Measurements from ENCODE around the gene IGF1R. TPM values are rescaled to one million over a fixed set of nuclear protein-coding genes. Genes with fewer than 3 reads are reported as not detected.

Gene IGF1R
- total and polyA plus RNA-seq, 2 of the 13 experiments (the other 11 are each of a cell fraction or from before 2014, with no cell fraction given), result 15.9 to 18.4 TPM

DNA sequence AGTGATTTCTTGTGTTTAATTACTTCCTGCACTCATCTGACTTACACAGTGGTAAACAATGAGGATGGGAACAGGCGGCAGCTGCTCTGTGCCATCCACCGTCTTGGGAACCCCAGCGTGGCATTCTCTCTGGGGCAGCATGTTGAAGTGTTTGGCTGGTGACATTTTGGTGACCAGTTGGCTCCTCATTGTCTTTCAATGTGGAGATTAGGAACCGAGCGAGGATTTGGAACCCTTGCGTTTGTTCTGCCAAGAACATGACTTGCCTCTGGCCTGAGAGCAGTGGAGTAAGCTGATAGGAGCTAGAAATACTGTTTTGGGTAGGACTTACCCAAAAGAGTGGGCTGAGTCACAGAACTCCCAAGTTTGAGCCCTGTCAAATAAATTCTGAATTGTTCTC is 88.8 kb downstream of the IGF1R start:
- Histone ChIP-seq H3K4me1 (ENCODE audit: insufficient read depth, low read length) (peaks cover 100% of the 10 kb centered on the region), H3K27ac (ENCODE audit: extremely low read length, insufficient read depth, low read length) (peak overlapping the region; percentile 25), H3K9ac (ENCODE audit: insufficient read depth, low read depth, low read length) (no peak overlapping the region), H3K9me3 (ENCODE audit: low read length) (no peaks in the 10 kb centered on the region), H3K79me2 (ENCODE audit: insufficient read depth, low read length) (peaks cover 99% of the 10 kb centered on the region), H3K36me3 (replicated peaks in 1 of 2; ENCODE audit: control insufficient read depth in 1 of 2, insufficient read depth in 2 of 2, low read length in 2 of 2) (no peaks in the 10 kb centered on the region), H2AFZ (ENCODE audit: low read length) (no peak overlapping the region), H3K4me2 (ENCODE audit: low read depth, low read length) (no peak overlapping the region), H3K4me3 (replicated peaks in 1 of 3; ENCODE audit: insufficient read depth in 1 of 3, low read depth in 2 of 3, low read length in 3 of 3) (no peak overlapping the region), H4K20me1 (ENCODE audit: insufficient read depth, low read length) (peaks cover 60% of the 10 kb centered on the region), H3K27me3 (ENCODE audit: control insufficient read depth in 1 of 2, insufficient read depth in 2 of 2, low read length in 2 of 2) (no peaks in the 10 kb centered on the region)
- FAIRE-seq, result no peak
- ChIA-PET CTCF (ENCODE audit: low intra/inter-chr PET ratio, low total read pairs) (no interaction called here), POLR2A (interaction anchor here (1.3 kb wide), 1 partner anchor 13 kb away, joined by 3 read pairs; no protein-coding TSS in a partner anchor)
- in situ Hi-C loops (cut with HindIII; ENCODE audit: extremely low pct_ligation_motif_present, low pct_unique_long_range_greater_than_20kb), result no loop called here
- TF ChIP-seq KMT2A (CRISPR knock-in tag; IDR thresholded peaks at IDR 0.05), result 0 out of 2 replicates have a peak, but pooled peaks have one; percentile 2
- TF ChIP-seq, protein P1, sequence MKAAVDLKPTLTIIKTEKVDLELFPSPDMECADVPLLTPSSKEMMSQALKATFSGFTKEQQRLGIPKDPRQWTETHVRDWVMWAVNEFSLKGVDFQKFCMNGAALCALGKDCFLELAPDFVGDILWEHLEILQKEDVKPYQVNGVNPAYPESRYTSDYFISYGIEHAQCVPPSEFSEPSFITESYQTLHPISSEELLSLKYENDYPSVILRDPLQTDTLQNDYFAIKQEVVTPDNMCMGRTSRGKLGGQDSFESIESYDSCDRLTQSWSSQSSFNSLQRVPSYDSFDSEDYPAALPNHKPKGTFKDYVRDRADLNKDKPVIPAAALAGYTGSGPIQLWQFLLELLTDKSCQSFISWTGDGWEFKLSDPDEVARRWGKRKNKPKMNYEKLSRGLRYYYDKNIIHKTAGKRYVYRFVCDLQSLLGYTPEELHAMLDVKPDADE (CRISPR knock-in tag; IDR thresholded peaks at IDR 0.05), result no peak
- no peak for TF ChIP-seq ZNF207 (IDR thresholded peaks at IDR 0.05; ENCODE audit: borderline replicate concordance)
- no peak for TF ChIP-seq ZFY (CRISPR knock-in tag; IDR thresholded peaks at IDR 0.05)
- intact Hi-C loops (cut with micrococcal nuclease; ENCODE audit: unreplicated experiment), result no loop called here
- WGBS (ENCODE audit: low lambda C conversion rate), result 90% methylated on average over 6 of the region's 6 CpGs
- DNase-seq (ENCODE audit: low spot score), result no peak
- no TSS peak for BruUV-seq (replicated peaks)
- no peak for ATAC-seq

DNA sequence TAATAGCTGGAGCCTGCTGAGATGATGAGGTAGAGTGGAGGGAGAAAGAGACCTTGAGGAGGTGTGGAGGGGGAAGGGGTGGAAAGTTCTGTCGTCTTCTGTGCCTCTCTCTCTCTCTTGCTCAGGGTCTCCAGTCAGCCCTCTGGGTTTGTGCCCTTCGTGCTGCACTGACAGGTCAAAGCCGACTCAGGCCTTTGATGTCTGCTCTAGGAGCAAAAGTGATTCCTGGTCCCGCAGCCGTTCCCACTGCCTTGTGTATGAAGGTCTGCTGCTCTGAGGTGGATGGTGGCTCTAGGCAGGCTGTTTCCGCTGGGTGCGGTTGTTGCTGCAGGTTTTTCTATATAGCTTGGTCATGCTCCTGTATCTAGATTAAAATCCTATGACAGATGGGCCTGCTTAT is 89.4 kb downstream of the IGF1R start:
- 0% methylated on average over 2 of the region's 7 CpGs for WGBS (ENCODE audit: low lambda C conversion rate)
- Histone ChIP-seq H2AFZ (ENCODE audit: low read length) (no peak overlapping the region), H3K4me1 (ENCODE audit: insufficient read depth, low read length) (peaks cover 95% of the 10 kb centered on the region), H3K4me2 (ENCODE audit: low read depth, low read length) (peak overlapping the region; percentile 49), H3K4me3 (replicated peaks in 1 of 3; ENCODE audit: insufficient read depth in 1 of 3, low read depth in 2 of 3, low read length in 3 of 3) (peak overlapping the region in 1 of 3 experiments; percentile 2; a peak in 1 of 6 replicates), H3K9ac (ENCODE audit: insufficient read depth, low read depth, low read length) (no peak overlapping the region), H3K36me3 (replicated peaks in 1 of 2; ENCODE audit: control insufficient read depth in 1 of 2, insufficient read depth in 2 of 2, low read length in 2 of 2) (no peaks in the 10 kb centered on the region), H3K27me3 (ENCODE audit: control insufficient read depth in 1 of 2, insufficient read depth in 2 of 2, low read length in 2 of 2) (no peaks in the 10 kb centered on the region), H3K79me2 (ENCODE audit: insufficient read depth, low read length) (peaks cover 99% of the 10 kb centered on the region), H4K20me1 (ENCODE audit: insufficient read depth, low read length) (peaks cover 61% of the 10 kb centered on the region), H3K27ac (ENCODE audit: extremely low read length, insufficient read depth, low read length) (peak overlapping the region; percentile 45), H3K9me3 (ENCODE audit: low read length) (no peaks in the 10 kb centered on the region)
- intact Hi-C loops (cut with micrococcal nuclease; ENCODE audit: unreplicated experiment), result no loop called here
- BruUV-seq (replicated peaks), result no TSS peak
- ChIA-PET POLR2A (interaction anchor here (1.3 kb wide), 1 partner anchor 13 kb away, joined by 3 read pairs; no protein-coding TSS in a partner anchor), CTCF (ENCODE audit: low intra/inter-chr PET ratio, low total read pairs) (no interaction called here)
- DNase-seq (ENCODE audit: low spot score) (peak; percentile 76), FAIRE-seq (no peak), ATAC-seq (peak; percentile 74)
- in situ Hi-C loops (cut with HindIII; ENCODE audit: extremely low pct_ligation_motif_present, low pct_unique_long_range_greater_than_20kb), result no loop called here
- no peak for TF ChIP-seq ETV6 (CRISPR knock-in tag; conservative IDR thresholded peaks at IDR 0.05)
- no peak for TF ChIP-seq ADNP (CRISPR knock-in tag; IDR thresholded peaks at IDR 0.05)
- TF ChIP-seq SETDB1 (CRISPR knock-in tag; IDR thresholded peaks at IDR 0.05; ENCODE audit: borderline replicate concordance), result no peak
- TF ChIP-seq, protein P2, sequence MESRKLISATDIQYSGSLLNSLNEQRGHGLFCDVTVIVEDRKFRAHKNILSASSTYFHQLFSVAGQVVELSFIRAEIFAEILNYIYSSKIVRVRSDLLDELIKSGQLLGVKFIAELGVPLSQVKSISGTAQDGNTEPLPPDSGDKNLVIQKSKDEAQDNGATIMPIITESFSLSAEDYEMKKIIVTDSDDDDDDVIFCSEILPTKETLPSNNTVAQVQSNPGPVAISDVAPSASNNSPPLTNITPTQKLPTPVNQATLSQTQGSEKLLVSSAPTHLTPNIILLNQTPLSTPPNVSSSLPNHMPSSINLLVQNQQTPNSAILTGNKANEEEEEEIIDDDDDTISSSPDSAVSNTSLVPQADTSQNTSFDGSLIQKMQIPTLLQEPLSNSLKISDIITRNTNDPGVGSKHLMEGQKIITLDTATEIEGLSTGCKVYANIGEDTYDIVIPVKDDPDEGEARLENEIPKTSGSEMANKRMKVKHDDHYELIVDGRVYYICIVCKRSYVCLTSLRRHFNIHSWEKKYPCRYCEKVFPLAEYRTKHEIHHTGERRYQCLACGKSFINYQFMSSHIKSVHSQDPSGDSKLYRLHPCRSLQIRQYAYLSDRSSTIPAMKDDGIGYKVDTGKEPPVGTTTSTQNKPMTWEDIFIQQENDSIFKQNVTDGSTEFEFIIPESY (CRISPR knock-in tag; IDR thresholded peaks at IDR 0.05), result no peak
- TF ChIP-seq HOXA3 (CRISPR knock-in tag; IDR thresholded peaks at IDR 0.05), result peak; percentile 35; the same call in 1 of the 2 replicates
- TF ChIP-seq HDAC2 (CRISPR knock-in tag; IDR thresholded peaks at IDR 0.05), result peak; percentile 48; the same call in 1 of the 2 replicates
- peak; percentile 28; the same call in 1 of the 2 replicates for TF ChIP-seq KMT2A (CRISPR knock-in tag; IDR thresholded peaks at IDR 0.05)
- TF ChIP-seq RARA (CRISPR knock-in tag; IDR thresholded peaks at IDR 0.05), result peak; percentile 61
- TF ChIP-seq SMAD1 (CRISPR knock-in tag; IDR thresholded peaks at IDR 0.05; ENCODE audit: borderline replicate concordance, low read depth), result no peak
- TF ChIP-seq, protein P3, sequence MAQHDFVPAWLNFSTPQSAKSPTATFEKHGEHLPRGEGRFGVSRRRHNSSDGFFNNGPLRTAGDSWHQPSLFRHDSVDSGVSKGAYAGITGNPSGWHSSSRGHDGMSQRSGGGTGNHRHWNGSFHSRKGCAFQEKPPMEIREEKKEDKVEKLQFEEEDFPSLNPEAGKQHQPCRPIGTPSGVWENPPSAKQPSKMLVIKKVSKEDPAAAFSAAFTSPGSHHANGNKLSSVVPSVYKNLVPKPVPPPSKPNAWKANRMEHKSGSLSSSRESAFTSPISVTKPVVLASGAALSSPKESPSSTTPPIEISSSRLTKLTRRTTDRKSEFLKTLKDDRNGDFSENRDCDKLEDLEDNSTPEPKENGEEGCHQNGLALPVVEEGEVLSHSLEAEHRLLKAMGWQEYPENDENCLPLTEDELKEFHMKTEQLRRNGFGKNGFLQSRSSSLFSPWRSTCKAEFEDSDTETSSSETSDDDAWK (CRISPR knock-in tag; IDR thresholded peaks at IDR 0.05), result no peak
- no peak for TF ChIP-seq SMAD3 (CRISPR knock-in tag; IDR thresholded peaks at IDR 0.05)
- no peak for TF ChIP-seq RELA (CRISPR knock-in tag; IDR thresholded peaks at IDR 0.05)
- TF ChIP-seq MTA1 (CRISPR knock-in tag; IDR thresholded peaks at IDR 0.05; ENCODE audit: borderline replicate concordance), result 0 out of 2 replicates have a peak, but pooled peaks have one; percentile 51
